PFSK-1 (cell line): ENCODE results near the gene TP53BP2.

Experiments
- FOXP2 ChIP-seq: optimal IDR thresholded peaks from 2 replicates; pipeline ENCODE3; 2011; ENCODE audit warnings: borderline replicate concordance, control low read depth, inconsistent platforms; ENCODE audit not compliant: insufficient read depth; ENCODE audit errors: extremely low read length, extremely low read depth
- POLR2AphosphoS5 ChIP-seq: IDR thresholded peaks from 2 replicates; pipeline ENCODE4 v1.6.1; 2012; ENCODE audit warnings: low read depth, mild to moderate bottlenecking, control low read depth, low read length, moderate library complexity
- REST ChIP-seq, 2 experiments: IDR thresholded peaks; 2 replicates each; pipeline versions ENCODE4 v1.6.1 to v1.8.0; 2011 to 2012; ENCODE audit warnings: low read depth in 2 of 2, low read length in 2 of 2, control low read depth in 1 of 2, inconsistent platforms in 1 of 2, mild to moderate bottlenecking in 1 of 2, moderate library complexity in 1 of 2; ENCODE audit not compliant: insufficient read depth in 1 of 2
- SIN3A ChIP-seq: IDR thresholded peaks from 2 replicates; pipeline ENCODE4 v1.6.1; 2012; ENCODE audit warnings: mild to moderate bottlenecking, low read length, moderate library complexity, borderline replicate concordance; ENCODE audit not compliant: insufficient read depth
- TAF1 ChIP-seq: IDR thresholded peaks from 2 replicates; pipeline ENCODE4 v1.6.1; 2012; ENCODE audit warnings: low read length, control low read depth, borderline replicate concordance; ENCODE audit not compliant: insufficient read depth

- TF ChIP-seq TAF1 = no peak
- no peak for TF ChIP-seq POLR2AphosphoS5
- TF ChIP-seq REST (IDR thresholded peaks at IDR 0.05; ENCODE audit: insufficient read depth in 1 of 2, low read depth in 2 of 2, low read length in 2 of 2) = no peak
- no peak for TF ChIP-seq SIN3A
- TF ChIP-seq FOXP2 = no peak
Measured at GRCh38 chr1:223856386-223856785, 10.6 kb upstream of the TP53BP2 start.
